ENCODE measurements around the gene ZCCHC2.

Gene ZCCHC2

GRCh38 chr18:62584241-62585120, 61.7 kb downstream of the ZCCHC2 start:
- WGBS: 39% methylated on average over 22 of the region's 23 CpGs
- peak overlapping the region; percentile 55 for H2AK5ac ChIP-seq (ENCODE audit: low read length, severe bottlenecking)
- peak overlapping the region in 1 of 2 experiments; percentile 29 for H2BK12ac ChIP-seq (ENCODE audit: low read length in 2 of 2)
- H3K14ac ChIP-seq (ENCODE audit: low read length in 2 of 2): peak overlapping the region in 1 of 2 experiments; percentile 21
- H2BK120ac ChIP-seq (ENCODE audit: low read depth, low read length): no peak overlapping the region
- H2BK5ac ChIP-seq (ENCODE audit: low read depth, low read length, poor library complexity, severe bottlenecking): no peak overlapping the region
- H3K18ac ChIP-seq (ENCODE audit: low read depth in 1 of 2, low read length in 2 of 2): peak overlapping the region in 1 of 2 experiments; percentile 4
- H3K36me3 ChIP-seq (ENCODE audit: control insufficient read depth in 1 of 2, insufficient read depth in 2 of 2, low read depth in 1 of 2, low read length in 2 of 2): peaks cover 5 to 22% of the 10 kb centered on the region in 2 experiments
- H3K9me3 ChIP-seq (ENCODE audit: control insufficient read depth, low read length): no peaks in the 10 kb centered on the region
- peak overlapping the region in 1 of 2 experiments; percentile 46 for H3K4me3 ChIP-seq (ENCODE audit: insufficient read depth in 1 of 2, low read depth in 1 of 2, low read length in 2 of 2)
- no peak overlapping the region for H3K27ac ChIP-seq (ENCODE audit: low read length, poor library complexity, severe bottlenecking)
- no peak overlapping the region for H3K4ac ChIP-seq (ENCODE audit: low read depth in 1 of 2, low read length in 2 of 2)
- peak overlapping the region; percentile 68 for H3K4me2 ChIP-seq (ENCODE audit: low read length, poor library complexity, severe bottlenecking)
- no peak overlapping the region for H4K91ac ChIP-seq (ENCODE audit: low read length)
- no peak overlapping the region for H3K23ac ChIP-seq (ENCODE audit: low read length in 2 of 2)
- peak overlapping the region; percentile 60 for H3K9ac ChIP-seq (ENCODE audit: low read length)
- H3K79me1 ChIP-seq (replicated peaks; ENCODE audit: low read length, poor library complexity, severe bottlenecking): peaks cover 5% of the 10 kb centered on the region
- DNase-seq: peak; percentile 88
- peak overlapping the region; percentile 55 for H4K8ac ChIP-seq (ENCODE audit: low read length)
- peak overlapping the region; percentile 66 for H2AFZ ChIP-seq (ENCODE audit: low read depth, low read length)
- H3K27me3 ChIP-seq (ENCODE audit: control insufficient read depth in 1 of 2, insufficient read depth in 1 of 2, low read length in 2 of 2): no peaks in the 10 kb centered on the region
- H2BK15ac ChIP-seq (ENCODE audit: low read depth, poor library complexity, severe bottlenecking): peak overlapping the region; percentile 54
- H3K4me1 ChIP-seq (ENCODE audit: control insufficient read depth, insufficient read depth, low read depth, low read length): peaks cover 9% of the 10 kb centered on the region

GRCh38 chr18:62585274-62586150, 62.7 kb downstream of the ZCCHC2 start:
- Histone ChIP-seq H2AFZ (ENCODE audit: low read depth, low read length) (no peak overlapping the region), H2BK5ac (ENCODE audit: low read depth, low read length, poor library complexity, severe bottlenecking) (no peak overlapping the region), H3K27ac (ENCODE audit: low read length, poor library complexity, severe bottlenecking) (no peak overlapping the region), H3K27me3 (ENCODE audit: control insufficient read depth in 1 of 2, insufficient read depth in 1 of 2, low read length in 2 of 2) (peaks cover 0 to 5% of the 10 kb centered on the region in 2 experiments), H3K23ac (ENCODE audit: low read length in 2 of 2) (no peak overlapping the region), H3K79me1 (replicated peaks; ENCODE audit: low read length, poor library complexity, severe bottlenecking) (peaks cover 3% of the 10 kb centered on the region), H4K91ac (ENCODE audit: low read length) (no peak overlapping the region), H3K9me3 (ENCODE audit: control insufficient read depth, low read length) (no peaks in the 10 kb centered on the region), H3K4me2 (ENCODE audit: low read length, poor library complexity, severe bottlenecking) (no peak overlapping the region), H3K36me3 (ENCODE audit: control insufficient read depth in 1 of 2, insufficient read depth in 2 of 2, low read depth in 1 of 2, low read length in 2 of 2) (peaks cover 2 to 16% of the 10 kb centered on the region in 2 experiments), H2BK12ac (ENCODE audit: low read length in 2 of 2) (no peak overlapping the region), H3K4me1 (ENCODE audit: control insufficient read depth, insufficient read depth, low read depth, low read length) (peaks cover 9% of the 10 kb centered on the region), H3K9ac (ENCODE audit: low read length) (peak overlapping the region; percentile 71), H4K8ac (ENCODE audit: low read length) (no peak overlapping the region), H2BK15ac (ENCODE audit: low read depth, poor library complexity, severe bottlenecking) (no peak overlapping the region), H3K18ac (ENCODE audit: low read depth in 1 of 2, low read length in 2 of 2) (no peak overlapping the region), H2AK5ac (ENCODE audit: low read length, severe bottlenecking) (no peak overlapping the region), H3K4ac (ENCODE audit: low read depth in 1 of 2, low read length in 2 of 2) (no peak overlapping the region), H2BK120ac (ENCODE audit: low read depth, low read length) (no peak overlapping the region), H3K4me3 (ENCODE audit: insufficient read depth in 1 of 2, low read depth in 1 of 2, low read length in 2 of 2) (peak overlapping the region in 1 of 2 experiments; percentile 63), H3K14ac (ENCODE audit: low read length in 2 of 2) (no peak overlapping the region)
- DNase-seq: no peak
- WGBS: 86% methylated on average over 16 of the region's 16 CpGs

GRCh38 chr18:62586151-62586774, 63.4 kb downstream of the ZCCHC2 start:
- Histone ChIP-seq H3K14ac (ENCODE audit: low read length in 2 of 2) (no peak overlapping the region), H3K4ac (ENCODE audit: low read depth in 1 of 2, low read length in 2 of 2) (no peak overlapping the region), H4K8ac (ENCODE audit: low read length) (no peak overlapping the region), H3K9me3 (ENCODE audit: control insufficient read depth, low read length) (no peaks in the 10 kb centered on the region), H3K36me3 (ENCODE audit: control insufficient read depth in 1 of 2, insufficient read depth in 2 of 2, low read depth in 1 of 2, low read length in 2 of 2) (peaks cover 2 to 16% of the 10 kb centered on the region in 2 experiments), H2AK5ac (ENCODE audit: low read length, severe bottlenecking) (no peak overlapping the region), H2BK5ac (ENCODE audit: low read depth, low read length, poor library complexity, severe bottlenecking) (no peak overlapping the region), H3K27me3 (ENCODE audit: control insufficient read depth in 1 of 2, insufficient read depth in 1 of 2, low read length in 2 of 2) (peaks cover 0 to 5% of the 10 kb centered on the region in 2 experiments), H3K4me2 (ENCODE audit: low read length, poor library complexity, severe bottlenecking) (no peak overlapping the region), H3K23ac (ENCODE audit: low read length in 2 of 2) (no peak overlapping the region), H3K4me1 (ENCODE audit: control insufficient read depth, insufficient read depth, low read depth, low read length) (peaks cover 9% of the 10 kb centered on the region), H2BK120ac (ENCODE audit: low read depth, low read length) (no peak overlapping the region), H2BK15ac (ENCODE audit: low read depth, poor library complexity, severe bottlenecking) (no peak overlapping the region), H4K91ac (ENCODE audit: low read length) (no peak overlapping the region), H3K18ac (ENCODE audit: low read depth in 1 of 2, low read length in 2 of 2) (no peak overlapping the region), H3K79me1 (replicated peaks; ENCODE audit: low read length, poor library complexity, severe bottlenecking) (peaks cover 3% of the 10 kb centered on the region), H3K27ac (ENCODE audit: low read length, poor library complexity, severe bottlenecking) (no peak overlapping the region), H3K9ac (ENCODE audit: low read length) (peak overlapping the region; percentile 71), H3K4me3 (ENCODE audit: insufficient read depth in 1 of 2, low read depth in 1 of 2, low read length in 2 of 2) (peak overlapping the region in 1 of 2 experiments; percentile 63), H2AFZ (ENCODE audit: low read depth, low read length) (no peak overlapping the region), H2BK12ac (ENCODE audit: low read length in 2 of 2) (no peak overlapping the region)
- peak; percentile 69 for DNase-seq
- WGBS: 28% methylated on average over 14 of the region's 14 CpGs

Measured in mesenchymal stem cell (in vitro differentiated cells and primary cell).